Erythroblast (primary cell): ENCODE measurements around the gene PRDM12.

Experiments
- DNase-seq, 2 experiments: peaks; one replicate each; lab custom pipeline; 2025; lab: John Stamatoyannopoulos, UW
- GATA1 ChIP-seq: IDR thresholded peaks from 2 replicates; pipeline ENCODE4 v1.6.1; 2011; ENCODE audit warnings: low read depth, mild to moderate bottlenecking, control low read depth, low read length, moderate library complexity
- POLR2A ChIP-seq: IDR thresholded peaks from 2 replicates; pipeline ENCODE4 v1.6.1; 2011; ENCODE audit warnings: mild to moderate bottlenecking, low read length

Gene PRDM12

DNA sequence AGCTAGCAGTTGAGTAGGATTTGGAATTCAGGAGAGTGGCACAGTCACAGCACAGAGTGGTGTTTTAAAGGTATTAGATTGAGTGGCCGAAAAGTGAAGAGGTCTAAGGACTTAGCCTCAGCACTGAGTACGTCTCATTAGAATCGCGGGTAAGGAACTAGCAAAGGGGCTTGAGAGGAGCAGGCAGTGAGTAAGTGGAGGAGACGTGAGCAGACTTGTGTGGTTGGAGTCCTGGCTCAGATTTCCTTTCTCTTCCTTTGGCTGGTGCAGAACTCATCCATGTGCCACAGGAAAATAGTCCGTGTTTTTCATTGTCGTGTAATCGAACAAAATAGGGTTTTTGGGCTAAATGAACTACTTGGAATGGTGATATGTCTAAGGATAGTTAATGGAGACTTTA is 32.6 kb downstream of the PRDM12 start:
- TF ChIP-seq GATA1 = no peak
- no peak for TF ChIP-seq POLR2A
- no peak for DNase-seq

DNA sequence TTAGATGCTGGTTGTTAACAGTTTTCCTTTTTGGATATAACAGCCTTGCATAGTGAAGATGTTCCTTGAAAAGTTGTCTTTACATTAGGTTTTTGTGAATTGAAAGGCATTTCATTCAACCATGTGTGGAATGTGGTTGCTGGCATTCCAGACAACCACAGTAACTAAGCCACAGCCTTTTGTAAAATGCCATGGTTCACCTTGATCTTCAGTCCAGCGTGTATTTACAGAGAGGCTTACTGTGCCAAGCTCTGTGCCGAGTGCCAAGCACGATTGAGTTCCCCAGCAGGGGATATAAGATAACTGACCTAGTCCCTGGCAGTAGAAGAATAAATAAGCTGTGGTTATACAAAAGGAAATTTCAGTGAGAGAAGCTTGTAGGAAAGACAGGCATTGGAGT is 34.1 kb downstream of the PRDM12 start:
- DNase-seq = no peak
- TF ChIP-seq POLR2A (no peak), GATA1 (no peak)

DNA sequence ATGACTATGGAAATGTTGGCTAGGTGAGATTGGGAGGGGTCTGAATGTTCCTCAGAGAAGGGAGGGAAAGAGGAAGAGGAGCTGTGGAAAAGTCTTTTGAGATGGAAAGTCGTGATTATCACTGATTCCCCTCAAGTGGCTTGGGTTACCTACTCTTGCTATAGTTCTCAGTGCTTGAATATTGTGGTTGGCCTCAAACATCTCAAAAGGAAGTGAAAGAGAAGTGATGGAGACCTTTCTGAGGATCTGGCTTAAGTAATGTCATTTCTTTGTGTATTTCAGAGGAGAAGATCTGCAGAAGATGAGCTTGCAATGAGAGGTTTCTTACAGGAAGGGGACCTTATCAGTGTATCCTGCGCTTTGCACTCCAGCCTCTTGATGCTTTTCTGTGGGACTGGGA is 34.7 kb downstream of the PRDM12 start:
- TF ChIP-seq GATA1 = no peak
- no peak for TF ChIP-seq POLR2A
- no peak for DNase-seq

DNA sequence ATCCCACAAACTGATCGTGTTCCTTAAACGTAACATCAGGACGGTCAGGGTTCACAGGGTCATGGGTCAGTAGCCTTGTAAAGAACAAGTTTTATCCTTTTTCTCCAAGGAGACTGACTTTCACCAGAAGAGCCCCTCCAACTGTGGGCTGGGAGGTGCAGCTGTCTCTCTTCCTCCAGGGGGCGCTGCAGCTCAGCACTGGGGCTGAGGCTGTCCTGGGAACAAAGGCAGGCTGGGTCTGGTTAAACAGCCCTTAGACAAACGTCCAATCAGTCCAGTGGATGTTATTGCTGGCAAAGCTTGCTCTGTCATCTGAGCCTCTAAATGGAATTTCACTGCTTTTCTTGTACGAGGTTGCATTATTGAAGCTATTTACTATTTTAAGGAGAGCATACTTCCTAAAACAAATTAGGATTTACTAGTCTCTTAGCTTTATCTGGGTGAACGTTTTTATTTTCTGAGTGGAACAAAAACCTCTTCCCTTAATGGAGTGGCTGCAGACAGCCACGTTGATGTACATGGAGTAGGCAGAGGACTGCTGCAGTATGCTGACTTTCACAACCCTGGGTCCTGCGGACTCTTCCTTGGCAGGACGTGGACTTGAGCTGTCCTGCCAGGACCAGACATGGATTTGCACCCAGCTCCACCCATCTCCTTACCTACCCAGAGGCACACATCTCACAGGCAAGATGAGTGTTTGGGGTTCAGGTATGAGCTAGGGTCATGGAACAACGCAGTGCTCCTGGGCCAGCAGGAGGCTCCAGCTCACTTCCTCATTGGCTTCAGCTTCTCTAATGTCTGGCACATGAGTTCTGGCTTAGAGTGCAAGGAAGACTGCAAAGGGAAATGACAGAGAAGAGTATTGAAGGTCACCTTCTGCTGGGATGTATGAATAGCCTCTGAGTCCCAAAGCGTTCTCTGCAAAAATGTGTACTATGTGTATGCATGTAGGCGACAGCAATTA is 36.9 kb downstream of the PRDM12 start:
- peak; percentile 78 to 84 for DNase-seq
- TF ChIP-seq GATA1 = no peak
- TF ChIP-seq POLR2A = no peak

DNA sequence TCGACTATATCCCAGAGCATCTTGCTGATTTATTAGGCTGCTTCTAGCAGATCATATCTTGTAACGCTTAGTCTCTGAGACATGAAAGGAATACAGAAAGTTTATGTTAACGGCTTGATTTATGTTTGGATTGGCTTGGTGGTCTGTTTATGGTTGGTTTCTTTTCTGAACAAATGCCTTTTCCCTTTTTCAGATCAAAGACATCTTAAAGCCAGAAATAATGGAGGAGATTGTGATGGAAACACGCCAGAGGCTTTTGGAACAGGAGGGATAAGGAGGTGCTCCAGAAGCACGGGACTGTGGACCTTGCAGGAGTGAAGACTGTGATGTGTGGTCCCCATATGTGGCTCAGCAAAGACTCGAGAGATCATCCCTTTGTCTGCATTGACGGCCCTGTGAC is 39.1 kb downstream of the PRDM12 start:
- no peak for DNase-seq

DNA sequence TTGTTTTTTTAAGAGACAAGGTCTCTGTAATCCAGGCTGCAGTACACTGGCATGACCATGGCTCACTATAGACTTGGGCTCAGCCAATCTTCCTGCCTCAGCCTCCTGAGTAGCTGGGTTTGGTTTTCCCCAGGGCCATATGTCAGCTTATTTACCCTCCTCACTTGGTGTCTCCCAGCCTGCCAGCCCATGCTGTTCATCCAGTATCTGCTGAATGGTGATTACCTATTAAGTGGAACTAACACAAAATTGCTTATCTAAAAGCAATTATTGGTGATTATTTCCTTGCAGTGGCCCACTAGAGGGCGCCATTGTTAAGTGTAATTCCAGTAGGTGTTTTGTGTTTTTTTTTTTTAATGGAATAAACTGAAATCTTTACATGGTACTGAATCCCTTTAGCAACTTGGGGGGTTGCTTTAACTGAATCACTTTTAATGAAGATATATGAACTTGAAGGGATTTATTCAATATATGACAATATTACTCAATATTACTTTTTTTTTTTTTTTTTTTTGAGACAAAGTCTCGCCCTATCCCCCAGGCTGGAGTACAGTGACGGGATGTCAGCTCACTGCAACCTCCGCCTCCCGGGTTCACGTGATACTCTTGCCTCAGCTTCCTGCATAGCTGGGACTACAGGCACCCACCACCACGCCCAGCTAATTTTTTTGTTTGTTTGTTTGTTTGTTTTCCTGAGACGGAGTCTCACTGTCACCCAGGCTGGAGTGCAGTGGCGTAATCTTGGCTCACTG is 43.0 kb downstream of the PRDM12 start:
- peak; percentile 79 to 88 for DNase-seq
- TF ChIP-seq POLR2A (no peak), GATA1 (no peak)

More for the DNA sequence above, 39.1 kb downstream of the PRDM12 start:
- TF ChIP-seq GATA1 (no peak), POLR2A (no peak)

DNA sequence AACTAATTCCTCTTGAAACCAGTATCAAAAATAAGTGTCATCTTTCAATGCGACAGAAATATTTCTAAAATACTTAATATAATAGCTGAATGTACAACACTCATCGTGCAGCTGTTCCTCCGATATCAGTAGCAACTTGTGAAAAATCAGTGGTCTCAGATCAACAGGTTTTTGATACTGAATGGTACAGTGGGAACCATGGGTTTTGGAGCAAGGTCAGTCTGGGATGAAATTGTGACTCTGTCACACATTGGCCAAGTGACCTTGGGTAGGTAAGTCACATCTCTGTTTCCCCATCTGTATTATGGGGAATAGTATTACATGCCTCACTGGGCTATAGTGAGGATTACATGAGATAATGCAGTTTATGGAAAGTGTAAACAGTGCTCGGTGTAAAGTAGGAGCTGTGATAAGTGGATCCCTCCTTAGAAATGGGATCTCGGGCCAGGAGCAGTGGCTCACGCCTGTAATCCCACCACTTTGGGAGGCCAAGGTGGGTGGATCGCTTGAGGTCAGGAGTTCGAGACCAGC is 46.5 kb downstream of the PRDM12 start:
- no peak for TF ChIP-seq GATA1
- TF ChIP-seq POLR2A = no peak
- no peak for DNase-seq

DNA sequence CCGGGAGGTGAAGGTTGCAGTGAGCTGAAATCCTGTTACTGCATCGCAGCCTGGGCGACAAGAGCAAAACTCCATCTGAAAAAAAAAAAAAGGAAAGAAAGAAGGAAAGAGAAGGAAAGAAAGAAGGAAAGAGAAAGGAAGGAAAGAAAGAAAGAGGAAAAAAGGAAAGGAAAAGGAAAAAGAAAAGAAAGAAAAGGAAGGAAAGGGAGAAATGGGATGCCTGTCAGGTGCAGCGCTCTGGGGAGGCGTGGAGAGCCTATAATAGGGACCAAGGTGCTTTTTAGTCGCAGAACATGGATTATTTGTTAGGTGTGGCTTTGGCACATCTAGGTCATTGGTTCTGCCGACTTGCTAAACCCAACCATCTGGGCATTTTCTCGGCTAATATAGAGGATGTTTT is 47.1 kb downstream of the PRDM12 start:
- DNase-seq = no peak
- no peak for TF ChIP-seq POLR2A
- no peak for TF ChIP-seq GATA1

DNA sequence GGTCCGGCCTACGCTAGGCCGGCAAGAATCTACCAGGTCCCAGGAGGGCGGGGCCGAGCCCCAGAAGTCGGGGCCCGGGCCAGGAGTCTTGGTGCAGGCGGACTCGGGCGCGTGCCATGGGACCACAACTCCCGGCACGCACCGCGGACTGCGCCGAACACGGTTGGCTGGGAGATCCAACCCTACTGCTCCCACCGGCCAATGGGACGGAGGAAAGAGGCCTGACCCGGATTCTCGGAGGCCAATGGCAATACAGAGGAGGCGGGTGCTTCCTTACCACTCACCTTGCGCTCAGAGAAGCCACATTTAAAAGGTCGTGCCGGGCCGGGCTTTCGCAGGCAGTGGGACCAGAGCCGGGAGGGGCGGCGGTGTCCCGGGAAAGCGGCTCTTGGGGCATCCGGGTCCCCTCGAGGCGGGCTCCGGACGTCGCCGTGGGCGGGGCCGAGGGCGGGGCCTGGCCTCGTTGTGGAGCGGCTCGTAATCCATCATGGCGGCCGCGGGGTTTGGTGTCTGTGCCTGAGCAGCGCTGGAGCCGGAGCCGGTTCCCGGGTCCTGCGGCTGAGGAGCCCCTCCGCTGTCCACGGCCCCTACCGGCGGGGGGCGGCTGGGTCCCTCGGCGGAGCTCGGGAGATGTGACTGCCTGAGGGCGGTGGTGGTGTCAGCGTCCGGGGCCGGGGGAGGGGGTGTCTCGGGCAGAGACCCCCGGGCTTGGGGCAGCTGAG is 48.3 kb downstream of the PRDM12 start:
- TF ChIP-seq POLR2A (peak; percentile 59), GATA1 (no peak)
- peak; percentile 97 to 98 for DNase-seq

DNA sequence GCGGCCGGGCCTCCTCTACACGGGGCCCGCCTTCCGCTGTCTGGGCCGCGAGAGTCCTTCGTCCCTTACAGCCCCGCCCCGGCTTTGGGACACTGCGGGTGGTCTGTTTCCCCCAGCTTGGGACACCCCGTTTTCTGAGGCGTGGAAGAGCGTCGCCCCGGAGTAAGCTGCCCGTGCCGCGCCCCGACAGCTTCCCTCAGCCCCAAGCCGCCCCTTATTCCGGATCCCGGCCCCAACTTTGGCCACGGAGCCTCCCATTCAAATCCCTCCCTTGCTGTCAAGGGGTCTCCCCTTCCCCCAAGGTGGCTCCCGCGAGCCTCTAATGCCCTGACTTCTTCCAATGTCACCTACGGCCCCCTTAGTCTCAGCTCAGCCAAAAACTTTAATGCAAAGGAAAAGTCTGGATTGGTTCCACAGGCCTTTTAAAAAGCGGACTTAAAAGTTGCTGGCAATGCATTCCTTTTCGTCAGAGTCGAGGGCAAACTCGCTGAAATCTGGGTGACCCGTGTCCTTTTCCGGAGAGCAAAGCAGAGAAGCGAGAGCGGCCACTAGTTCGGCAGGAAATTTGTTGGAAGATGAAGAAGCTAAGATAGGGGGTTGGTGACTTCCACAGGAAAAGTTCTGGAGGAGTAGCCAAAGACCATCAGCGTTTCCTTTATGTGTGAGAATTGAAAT is 49.0 kb downstream of the PRDM12 start:
- DNase-seq = peak; percentile 60 to 73
- no peak for TF ChIP-seq GATA1
- no peak for TF ChIP-seq POLR2A

DNA sequence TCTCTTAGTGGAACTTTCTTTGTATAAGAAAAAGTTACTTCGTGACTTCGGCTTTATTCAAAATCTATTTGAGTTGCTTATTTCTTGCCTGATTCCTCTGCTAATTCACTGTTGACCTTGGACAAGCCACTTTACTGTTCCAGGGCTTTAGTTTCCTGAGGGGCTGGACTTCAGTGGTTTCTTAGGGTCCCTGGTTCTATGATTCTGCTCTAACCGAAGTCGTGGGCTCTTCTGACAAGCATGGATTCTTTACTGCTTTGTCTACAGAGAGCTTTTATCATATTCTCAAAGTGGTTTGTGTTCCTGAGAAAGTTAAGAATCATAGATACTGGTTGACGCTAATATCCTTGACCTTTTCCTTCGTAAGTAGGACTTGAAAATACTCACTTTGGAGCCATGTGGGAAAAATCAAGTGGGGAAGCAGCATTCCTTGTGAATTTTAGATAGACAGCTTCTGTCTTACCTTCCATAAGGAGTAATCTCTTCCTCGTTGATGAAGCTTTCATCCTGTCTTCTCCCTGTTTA is 50.3 kb downstream of the PRDM12 start:
- TF ChIP-seq GATA1 (no peak), POLR2A (no peak)
- no peak for DNase-seq

DNA sequence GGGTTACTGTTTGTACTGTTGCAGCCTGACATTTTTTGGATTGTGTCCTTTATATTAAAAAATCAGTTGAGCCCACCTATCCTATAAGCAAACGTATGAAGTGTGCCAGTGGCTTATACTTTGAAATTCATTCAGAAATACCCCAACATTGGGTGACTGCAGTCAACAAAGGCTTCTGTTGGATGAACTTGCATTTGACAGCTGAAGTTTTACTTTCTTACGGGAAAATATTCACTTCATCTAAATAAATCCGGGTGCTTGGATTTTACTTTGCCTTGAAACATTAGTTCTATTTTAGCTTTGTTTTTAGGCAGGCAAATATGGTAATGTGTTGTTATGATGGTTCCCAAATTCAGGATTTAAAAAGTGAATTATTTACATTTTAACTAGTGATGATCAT is 50.9 kb downstream of the PRDM12 start:
- no peak for DNase-seq
- no peak for TF ChIP-seq POLR2A
- TF ChIP-seq GATA1 = no peak

DNA sequence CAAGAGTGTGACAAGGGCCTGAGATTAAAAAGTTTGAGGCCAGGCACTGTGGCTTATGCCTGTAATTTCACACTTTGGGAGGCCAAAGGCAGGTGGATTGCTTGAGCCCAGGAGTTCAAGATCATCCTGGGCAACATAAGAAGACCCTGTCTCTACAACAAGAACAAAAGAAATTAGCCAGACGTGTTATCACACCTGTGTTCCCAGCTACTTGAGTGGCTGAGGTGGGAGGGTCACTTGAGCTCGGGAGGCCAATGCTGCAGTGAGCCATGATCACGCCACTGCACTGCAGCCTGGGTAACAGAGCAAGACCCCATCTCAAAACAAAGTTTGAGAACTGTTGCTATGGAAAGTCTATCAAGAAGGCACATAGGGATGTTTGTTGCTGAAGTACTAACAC is 54.2 kb downstream of the PRDM12 start:
- TF ChIP-seq POLR2A (no peak), GATA1 (no peak)
- no peak for DNase-seq
